HG02852 (cell line): ENCODE data around the gene RNF20.
"Not testable (repeated sequence)": the region's sequence is repeated elsewhere in the genome, so short reads cannot be mapped to it uniquely, and the experiment has no call there.

Source experiments
- ATAC-seq: cut with Tn5 transposase; IDR thresholded peaks from one replicate; pipeline ENCODE4 v1.9.1; 2021; ENCODE audit warnings: mild to moderate bottlenecking, moderate library complexity; ENCODE audit not compliant: unreplicated experiment

RNF20 gene

GRCh38 chr9:101536351-101536750 is 2.7 kb downstream of the RNF20 start:
- no peak for ATAC-seq

GRCh38 chr9:101536938-101537337 is 3.3 kb downstream of the RNF20 start:
- no peak for ATAC-seq

- ATAC-seq: no peak
These were observed 6.4 kb downstream of the RNF20 start for GRCh38 chr9:101540069-101540468.

- no peak for ATAC-seq
These were observed 9.6 kb downstream of the RNF20 start for GRCh38 chr9:101543098-101543735.

GRCh38 chr9:101549472-101550098 is 15.9 kb downstream of the RNF20 start:
- ATAC-seq: not testable (repeated sequence)

GRCh38 chr9:101561740-101562139 is 28.1 kb downstream of the RNF20 start:
- no peak for ATAC-seq

GRCh38 chr9:101562966-101563365 is 29.3 kb downstream of the RNF20 start:
- no peak for ATAC-seq

GRCh38 chr9:101564252-101564651 is 30.6 kb downstream of the RNF20 start:
- ATAC-seq: no peak

GRCh38 chr9:101566904-101567724 is 33.5 kb downstream of the RNF20 start:
- ATAC-seq: peak; percentile 83

- ATAC-seq: no peak
These were observed 34.2 kb downstream of the RNF20 start for GRCh38 chr9:101567725-101568350.

GRCh38 chr9:101569741-101570501 is 36.3 kb downstream of the RNF20 start:
- no peak for ATAC-seq

- ATAC-seq: no peak
These were observed 37.5 kb downstream of the RNF20 start for GRCh38 chr9:101571114-101571513.

GRCh38 chr9:101572316-101572715 is 38.7 kb downstream of the RNF20 start:
- ATAC-seq: no peak

- no peak for ATAC-seq
These were observed 41.2 kb downstream of the RNF20 start for GRCh38 chr9:101574731-101575333.

- peak; percentile 67 for ATAC-seq
These were observed 44.7 kb downstream of the RNF20 start for GRCh38 chr9:101578378-101578777.

GRCh38 chr9:101579711-101580545 is 46.3 kb downstream of the RNF20 start:
- no peak for ATAC-seq

GRCh38 chr9:101582553-101582952 is 48.9 kb downstream of the RNF20 start:
- ATAC-seq: no peak

- ATAC-seq: no peak
These were observed 52.1 kb downstream of the RNF20 start for GRCh38 chr9:101585740-101586139.

- ATAC-seq: peak; percentile 97
These were observed 53.0 kb downstream of the RNF20 start for GRCh38 chr9:101586651-101587050.
